PC-3 (cell line): ENCODE results near the gene REX1BD.

Experiments used
- CTCF ChIP-seq: fragments of 300-600 bp; sonication (generic); conservative IDR thresholded peaks from 2 replicates; pipeline ENCODE4 v1.5.1; 2017; ENCODE audit warnings: antibody characterized with exemption, low read depth, mild to moderate bottlenecking, low read length
- EZH2phosphoT487 ChIP-seq: fragments of 300-600 bp; sonication (generic); IDR thresholded peaks from 2 replicates; pipeline ENCODE4 v1.6.1; 2018; ENCODE audit warnings: mild to moderate bottlenecking, antibody characterized with exemption, low read length, borderline replicate concordance

GRCh38 chr19:18605196-18605545 is 16.6 kb downstream of the REX1BD start:
- no peak for TF ChIP-seq CTCF
- no peak for TF ChIP-seq EZH2phosphoT487
